HEK293 (cell line): ENCODE results near the gene FXYD4.

Source experiments
- ELK4 ChIP-seq: IDR thresholded peaks from 2 replicates; pipeline ENCODE4 v1.6.1; 2011; ENCODE audit warnings: mild to moderate bottlenecking, low read depth, low read length, borderline replicate concordance
- GLIS2 ChIP-seq: fragments of 450-650 bp; formaldehyde crosslinking; IDR thresholded peaks from 2 replicates; pipeline ENCODE4 v1.5.1; 2016; ENCODE audit warnings: missing biosample characterization, missing genetic modification characterization
- HOXA7 ChIP-seq: sonication (generic); formaldehyde crosslinking; IDR thresholded peaks from 2 replicates; pipeline ENCODE4 v1.8.1; 2022; ENCODE audit warnings: missing genetic modification reagents, borderline replicate concordance
- INSM2 ChIP-seq: fragments of 450-650 bp; formaldehyde crosslinking; IDR thresholded peaks from 2 replicates; pipeline ENCODE4 v1.5.1; 2016; ENCODE audit warnings: missing biosample characterization, missing genetic modification characterization
- SCRT2 ChIP-seq: fragments of 450-650 bp; formaldehyde crosslinking; IDR thresholded peaks from 2 replicates; pipeline ENCODE4 v1.5.1; 2016; ENCODE audit warnings: missing biosample characterization, missing genetic modification characterization
- SP2 ChIP-seq: fragments of 450-650 bp; formaldehyde crosslinking; IDR thresholded peaks from 2 replicates; pipeline ENCODE4 v1.5.1; 2016; ENCODE audit warnings: missing biosample characterization, missing genetic modification characterization
- SP3 ChIP-seq: fragments of 450-650 bp; formaldehyde crosslinking; IDR thresholded peaks from 2 replicates; pipeline ENCODE4 v1.5.1; 2016; ENCODE audit warnings: missing biosample characterization, missing genetic modification characterization
- TCF7L2 ChIP-seq: IDR thresholded peaks from 2 replicates; pipeline ENCODE4 v1.6.1; 2011; ENCODE audit warnings: low read depth, mild to moderate bottlenecking, inconsistent platforms, low read length, moderate library complexity, borderline replicate concordance
- WT1 ChIP-seq: fragments of 450-650 bp; formaldehyde crosslinking; IDR thresholded peaks from 2 replicates; pipeline ENCODE4 v1.5.1; 2016; ENCODE audit warnings: missing biosample characterization, missing genetic modification characterization
- YY2 ChIP-seq: fragments of 450-650 bp; formaldehyde crosslinking; IDR thresholded peaks from 2 replicates; pipeline ENCODE4 v1.5.1; 2016; ENCODE audit warnings: missing biosample characterization, missing genetic modification characterization
- ZBTB26 ChIP-seq: fragments of 450-650 bp; formaldehyde crosslinking; optimal IDR thresholded peaks from 2 replicates; pipeline ENCODE3; 2016; ENCODE audit warnings: missing biosample characterization, mild to moderate bottlenecking, missing genetic modification characterization
- ZEB2 ChIP-seq: fragments of 450-650 bp; formaldehyde crosslinking; IDR thresholded peaks from 2 replicates; pipeline ENCODE4 v1.5.1; 2016; ENCODE audit warnings: missing biosample characterization, missing genetic modification characterization
- ZFHX2 ChIP-seq: fragments of 450-650 bp; formaldehyde crosslinking; conservative IDR thresholded peaks from 2 replicates; pipeline ENCODE4 v1.5.1; 2016; ENCODE audit warnings: missing biosample characterization, missing genetic modification characterization
- ZFP41 ChIP-seq: fragments of 450-650 bp; formaldehyde crosslinking; IDR thresholded peaks from 2 replicates; pipeline ENCODE4 v1.5.1; 2016; ENCODE audit warnings: missing biosample characterization, missing genetic modification characterization, borderline replicate concordance
- ZFP69B ChIP-seq: fragments of 450-650 bp; formaldehyde crosslinking; IDR thresholded peaks from 2 replicates; pipeline ENCODE4 v1.5.1; 2016; ENCODE audit warnings: missing biosample characterization, missing genetic modification characterization
- ZIC2 ChIP-seq: fragments of 450-650 bp; formaldehyde crosslinking; IDR thresholded peaks from 2 replicates; pipeline ENCODE4 v1.5.1; 2016; ENCODE audit warnings: missing biosample characterization, missing genetic modification characterization
- ZNF146 ChIP-seq: fragments of 450-650 bp; formaldehyde crosslinking; IDR thresholded peaks from 2 replicates; pipeline ENCODE4 v1.5.1; 2016; ENCODE audit warnings: missing biosample characterization, missing genetic modification characterization
- ZNF155 ChIP-seq: fragments of 450-650 bp; formaldehyde crosslinking; IDR thresholded peaks from 2 replicates; pipeline ENCODE4 v1.5.1; 2016; ENCODE audit warnings: missing biosample characterization, missing genetic modification characterization
- ZNF19 ChIP-seq: fragments of 450-650 bp; formaldehyde crosslinking; IDR thresholded peaks from 2 replicates; pipeline ENCODE4; 2016; ENCODE audit warnings: missing biosample characterization, missing genetic modification characterization, low read depth
- ZNF2 ChIP-seq: fragments of 450-650 bp; formaldehyde crosslinking; IDR thresholded peaks from 2 replicates; pipeline ENCODE4 v1.5.1; 2016; ENCODE audit warnings: missing biosample characterization, missing genetic modification characterization
- ZNF202 ChIP-seq: fragments of 450-650 bp; formaldehyde crosslinking; IDR thresholded peaks from 2 replicates; pipeline ENCODE4 v1.5.1; 2016; ENCODE audit warnings: missing biosample characterization, missing genetic modification characterization, borderline replicate concordance
- ZNF335 ChIP-seq: fragments of 450-650 bp; formaldehyde crosslinking; conservative IDR thresholded peaks from 2 replicates; pipeline ENCODE4 v1.5.1; 2016; ENCODE audit warnings: missing biosample characterization, missing genetic modification characterization
- ZNF341 ChIP-seq: fragments of 450-650 bp; formaldehyde crosslinking; IDR thresholded peaks from 2 replicates; pipeline ENCODE4; 2016; ENCODE audit warnings: low read depth, missing biosample characterization, missing genetic modification characterization
- ZNF366 ChIP-seq: fragments of 450-650 bp; formaldehyde crosslinking; conservative IDR thresholded peaks from 2 replicates; pipeline ENCODE4 v1.5.1; 2016; ENCODE audit warnings: missing biosample characterization, missing genetic modification characterization
- ZNF433 ChIP-seq: fragments of 450-650 bp; formaldehyde crosslinking; IDR thresholded peaks from 2 replicates; pipeline ENCODE4 v1.5.1; 2016; ENCODE audit warnings: missing biosample characterization, missing genetic modification characterization, low read depth
- ZNF514 ChIP-seq: fragments of 450-650 bp; formaldehyde crosslinking; IDR thresholded peaks from 2 replicates; pipeline ENCODE4 v1.5.1; 2016; ENCODE audit warnings: missing biosample characterization, missing genetic modification characterization
- ZNF571 ChIP-seq: fragments of 450-650 bp; formaldehyde crosslinking; IDR thresholded peaks from 2 replicates; pipeline ENCODE4 v1.5.0; 2017; ENCODE audit warnings: missing biosample characterization, missing genetic modification characterization
- ZNF624 ChIP-seq: fragments of 450-650 bp; formaldehyde crosslinking; IDR thresholded peaks from 2 replicates; pipeline ENCODE4 v1.5.1; 2017; ENCODE audit warnings: missing biosample characterization, missing genetic modification characterization
- ZNF654 ChIP-seq: fragments of 450-650 bp; formaldehyde crosslinking; IDR thresholded peaks from 2 replicates; pipeline ENCODE4 v1.5.1; 2016; ENCODE audit warnings: low read depth, missing biosample characterization, missing genetic modification characterization
- ZNF664 ChIP-seq: fragments of 450-650 bp; formaldehyde crosslinking; IDR thresholded peaks from 2 replicates; pipeline ENCODE4 v1.5.1; 2016; ENCODE audit warnings: missing biosample characterization, missing genetic modification characterization
- ZNF692 ChIP-seq: fragments of 450-650 bp; formaldehyde crosslinking; IDR thresholded peaks from 2 replicates; pipeline ENCODE4 v1.5.1; 2016; ENCODE audit warnings: missing biosample characterization, missing genetic modification characterization
- ZNF704 ChIP-seq: fragments of 450-650 bp; formaldehyde crosslinking; IDR thresholded peaks from 2 replicates; pipeline ENCODE4 v1.5.1; 2016; ENCODE audit warnings: missing biosample characterization, missing genetic modification characterization
- ZNF791 ChIP-seq: fragments of 450-650 bp; formaldehyde crosslinking; IDR thresholded peaks from 2 replicates; pipeline ENCODE4 v1.5.1; 2016; ENCODE audit warnings: missing biosample characterization, missing genetic modification characterization
- ZNF843 ChIP-seq: fragments of 450-650 bp; formaldehyde crosslinking; IDR thresholded peaks from 2 replicates; pipeline ENCODE4 v1.5.1; 2016; ENCODE audit warnings: missing biosample characterization, missing genetic modification characterization
- ZSCAN23 ChIP-seq: fragments of 450-650 bp; formaldehyde crosslinking; IDR thresholded peaks from 2 replicates; pipeline ENCODE4 v1.5.1; 2016; ENCODE audit warnings: missing biosample characterization, missing genetic modification characterization

FXYD4 gene

GRCh38 chr10:43396061-43396927, 24.9 kb downstream of the FXYD4 start (continued):
- TF ChIP-seq ZNF654 = no peak
- 0 out of 2 replicates have a peak, but pooled peaks have one; percentile 30 for TF ChIP-seq ZIC2 (tag by site-specific recombination)
- no peak; the same call in 1 of the 2 replicates for TF ChIP-seq ZFP41 (tag by site-specific recombination)
- 0 out of 2 replicates have a peak, but pooled peaks have one; percentile 39 for TF ChIP-seq ZNF2 (tag by site-specific recombination)
- no peak for TF ChIP-seq ZNF571 (tag by site-specific recombination)
- TF ChIP-seq ZNF146 (tag by site-specific recombination) = no peak
- 0 out of 2 replicates have a peak, but pooled peaks have one; percentile 1 for TF ChIP-seq GLIS2
- peak; percentile 55 for TF ChIP-seq ZNF692 (tag by site-specific recombination)
- peak; percentile 87 for TF ChIP-seq ZEB2 (tag by site-specific recombination)
- TF ChIP-seq ZNF366 (tag by site-specific recombination) = no peak
- TF ChIP-seq TCF7L2 = no peak
- TF ChIP-seq ZNF704 = no peak
- TF ChIP-seq WT1 (tag by site-specific recombination) = no peak
- peak; percentile 24; the same call in 1 of the 2 replicates for TF ChIP-seq ZNF341 (tag by site-specific recombination)
- no peak for TF ChIP-seq ZNF791
- no peak for TF ChIP-seq ZNF155 (tag by site-specific recombination)
- no peak for TF ChIP-seq ZNF19 (tag by site-specific recombination)
- no peak for TF ChIP-seq SCRT2
- peak; percentile 48 for TF ChIP-seq ZNF335 (tag by site-specific recombination)
- no peak for TF ChIP-seq ZNF624 (tag by site-specific recombination)
- TF ChIP-seq INSM2 (tag by site-specific recombination) = 0 out of 2 replicates have a peak, but pooled peaks have one; percentile 15
- TF ChIP-seq ZNF843 = no peak
- TF ChIP-seq ZFHX2 (tag by site-specific recombination) = no peak
- TF ChIP-seq YY2 (tag by site-specific recombination) = no peak
- no peak; the same call in 1 of the 2 replicates for TF ChIP-seq ZFP69B (tag by site-specific recombination)
- TF ChIP-seq SP2 (tag by site-specific recombination) = peak; percentile 49
- no peak for TF ChIP-seq ZSCAN23 (tag by site-specific recombination)
- 0 out of 2 replicates have a peak, but pooled peaks have one; percentile 39 for TF ChIP-seq SP3 (tag by site-specific recombination)
- no peak for TF ChIP-seq ZNF664 (tag by site-specific recombination)
- TF ChIP-seq ZBTB26 (tag by site-specific recombination) = peak; percentile 71
- TF ChIP-seq ZNF202 (tag by site-specific recombination) = no peak
- no peak for TF ChIP-seq ZNF433 (tag by site-specific recombination)
- TF ChIP-seq ELK4 = no peak
- no peak for TF ChIP-seq HOXA7 (CRISPR knock-in tag)
- no peak for TF ChIP-seq ZNF514 (tag by site-specific recombination)
